Sigmoid colon (tissue), 7 donors: ENCODE results near the gene FAM216B. TPM values are rescaled to one million over a fixed set of nuclear protein-coding genes. Genes with fewer than 3 reads are reported as not detected.

Experiments
- DNase-seq: peaks from one replicate; pipeline ENCODE4 v3.0.0-alpha.2; 2019
- H3K27ac ChIP-seq, 4 donors: fragments of 200-600 bp; sonication (generic); one replicate each; pipeline ENCODE4 v1.5.1; 2016 to 2019; ENCODE audit warnings: mild to moderate bottlenecking in 1 of 4
- H3K27me3 ChIP-seq, 3 donors: fragments of 200-600 bp; sonication (generic); one replicate each; pipeline ENCODE4 v1.5.1; 2019; ENCODE audit warnings: mild to moderate bottlenecking in 1 of 3
- H3K36me3 ChIP-seq, 4 donors: fragments of 200-600 bp; sonication (generic); one replicate each; pipeline ENCODE4 v1.5.1; 2016 to 2019
- H3K4me1 ChIP-seq, 4 donors: fragments of 200-600 bp; sonication (generic); one replicate each; pipeline ENCODE4 v1.5.1; 2017 to 2019
- H3K4me3 ChIP-seq, 4 donors: fragments of 200-600 bp; sonication (generic); one replicate each; pipeline ENCODE4 v1.5.1; 2017 to 2019; ENCODE audit warnings: mild to moderate bottlenecking in 2 of 4, moderate library complexity in 1 of 4
- H3K9me3 ChIP-seq, 4 donors: fragments of 200-600 bp in 3 of 4; sonication (generic) in 3 of 4; one replicate each; pipeline versions ENCODE4 v1.5.1 to v1.6.1; 2013 to 2019
- CTCF ChIP-seq, 4 experiments: fragments of 450-650 bp in 3 of 4; fragments of 200-600 bp in 1 of 4; IDR thresholded peaks; one replicate each; pipeline ENCODE4 v1.5.1; 2016 to 2019; ENCODE audit warnings: antibody characterized with exemption in 4 of 4, mild to moderate bottlenecking in 3 of 4, moderate library complexity in 2 of 4
- EP300 ChIP-seq, 4 donors: sonication (generic); formaldehyde crosslinking; IDR thresholded peaks; one replicate each; pipeline ENCODE4 v1.6.1; 2017; ENCODE audit warnings: antibody characterized with exemption in 4 of 4
- POLR2A ChIP-seq, 2 donors: fragments of 450-650 bp; IDR thresholded peaks; one replicate each; pipeline ENCODE4 v1.6.1; 2016; ENCODE audit warnings: antibody characterized with exemption in 2 of 2, mild to moderate bottlenecking in 2 of 2, moderate library complexity in 2 of 2
- POLR2AphosphoS5 ChIP-seq, 4 donors: sonication (generic); formaldehyde crosslinking; IDR thresholded peaks; one replicate each; pipeline ENCODE4 v1.6.1; 2017; ENCODE audit warnings: antibody characterized with exemption in 4 of 4
- WGBS, 2 donors: extraction: QIAGEN DNeasy Blood & Tissue Kit; methylation state at CpG; one replicate each; pipeline ENCODE4 v1.1.7; 2013; 5-methylcytosine and 5-hydroxymethylcytosine counted together
- intact Hi-C: fragments of 100-400 bp; cut with DNase I; formaldehyde crosslinking; loops from one replicate; pipeline ENCODE4 v1.15.1; 2023
- polyA plus RNA-seq, 3 donors: library from polyadenylated mRNA; stranded (reverse); fragments of 200-250 nt; gene quantifications; one replicate each; pipeline ENCODE4 v1.2.3, GENCODE V29; 2013
- total RNA-seq, 4 donors: library from RNA; depleted of rRNA; stranded (reverse); fragments of >200 nt; gene quantifications; one replicate each; pipeline ENCODE4 v1.1.0, GENCODE V29; 2016
- donor health status: healthy with polysubstance abuse.
- donor health status: Bipolar disorder and iron deficiency.
- donor health status: healthy.

Gene FAM216B
- total and polyA plus RNA-seq, 7 donors: 0.23 to 0.86 TPM; not detected in 5

DNA sequence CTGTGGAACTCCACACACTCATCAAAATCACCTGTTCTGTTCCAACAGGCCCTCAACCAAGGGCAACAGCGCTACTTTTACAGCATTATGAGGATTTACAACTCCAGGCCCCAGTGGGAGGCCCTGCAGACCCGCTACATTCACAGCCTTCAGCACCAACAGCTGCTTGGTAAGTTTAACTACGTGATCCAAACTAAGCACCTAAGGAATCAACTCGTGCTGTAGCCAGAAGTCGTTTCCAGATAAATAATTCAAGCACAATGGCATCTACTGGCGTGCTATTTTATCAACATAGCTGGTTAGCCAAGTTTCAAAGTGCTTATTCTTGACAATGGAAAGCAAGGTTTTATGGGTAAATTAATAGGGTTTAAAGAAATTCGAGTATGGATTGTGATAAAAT is 5.3 kb downstream of the FAM216B start:
- Histone ChIP-seq H3K27me3 (no peaks in the 10 kb centered on the region), H3K4me3 (no peak overlapping the region), H3K27ac (peak overlapping the region in 3 of 4 donors; percentile 21 to 66 (median 48)), H3K36me3 (no peaks in the 10 kb centered on the region), H3K4me1 (peaks cover 0 to 21% (median 18%) of the 10 kb centered on the region in 4 donors), H3K9me3 (no peaks in the 10 kb centered on the region)
- no peak for DNase-seq
- WGBS, 2 donors: 34 to 60% methylated on average over 7 of the region's 7 CpGs
- intact Hi-C loops: no loop called here
- TF ChIP-seq EP300 (IDR thresholded peaks at IDR 0.05) (no peak), POLR2AphosphoS5 (IDR thresholded peaks at IDR 0.05) (no peak), POLR2A (IDR thresholded peaks at IDR 0.05) (no peak), CTCF (IDR thresholded peaks at IDR 0.05) (no peak)

GRCh38 chr13:42788601-42789000 is 7.2 kb downstream of the FAM216B start:
- intact Hi-C loops: no loop called here
- Histone ChIP-seq H3K36me3 (no peaks in the 10 kb centered on the region), H3K4me1 (peaks cover 0 to 21% (median 18%) of the 10 kb centered on the region in 4 donors), H3K9me3 (no peaks in the 10 kb centered on the region), H3K27me3 (no peaks in the 10 kb centered on the region), H3K4me3 (no peak overlapping the region), H3K27ac (no peak overlapping the region)
- no peak for DNase-seq
- 93 to 94% methylated on average over 4 of the region's 4 CpGs for WGBS, 2 donors
- TF ChIP-seq EP300 (IDR thresholded peaks at IDR 0.05): no peak
- TF ChIP-seq POLR2AphosphoS5 (IDR thresholded peaks at IDR 0.05): no peak
- no peak for TF ChIP-seq POLR2A (IDR thresholded peaks at IDR 0.05)
- no peak for TF ChIP-seq CTCF (IDR thresholded peaks at IDR 0.05)

GRCh38 chr13:42792154-42792553 is 10.8 kb downstream of the FAM216B start:
- no peak overlapping the region for H3K4me3 ChIP-seq
- no peak overlapping the region for H3K27ac ChIP-seq
- H3K9me3 ChIP-seq: no peaks in the 10 kb centered on the region
- TF ChIP-seq EP300 (IDR thresholded peaks at IDR 0.05) (no peak), POLR2A (IDR thresholded peaks at IDR 0.05) (no peak), CTCF (IDR thresholded peaks at IDR 0.05) (no peak), POLR2AphosphoS5 (IDR thresholded peaks at IDR 0.05) (no peak)
- intact Hi-C loops: no loop called here
- no peak for DNase-seq
- H3K4me1 ChIP-seq: peaks cover 0 to 7% (median 4%) of the 10 kb centered on the region in 4 donors
- 94 to 96% methylated on average over 4 of the region's 4 CpGs for WGBS, 2 donors
- no peaks in the 10 kb centered on the region for H3K36me3 ChIP-seq
- no peaks in the 10 kb centered on the region for H3K27me3 ChIP-seq

- no peak overlapping the region for H3K4me3 ChIP-seq
- WGBS, 2 donors: 93 to 94% methylated on average over 5 of the region's 5 CpGs
- no peaks in the 10 kb centered on the region for H3K9me3 ChIP-seq
- intact Hi-C loops: no loop called here
- DNase-seq: no peak
- H3K27ac ChIP-seq: no peak overlapping the region
- no peaks in the 10 kb centered on the region for H3K4me1 ChIP-seq
- no peaks in the 10 kb centered on the region for H3K36me3 ChIP-seq
- TF ChIP-seq POLR2A (IDR thresholded peaks at IDR 0.05) (no peak), CTCF (IDR thresholded peaks at IDR 0.05) (no peak), EP300 (IDR thresholded peaks at IDR 0.05) (no peak), POLR2AphosphoS5 (IDR thresholded peaks at IDR 0.05) (no peak)
- H3K27me3 ChIP-seq: no peaks in the 10 kb centered on the region
Measured at GRCh38 chr13:42794577-42795275, 13.3 kb downstream of the FAM216B start.

GRCh38 chr13:42795666-42796065 is 14.3 kb downstream of the FAM216B start:
- Histone ChIP-seq H3K27ac (no peak overlapping the region), H3K27me3 (no peaks in the 10 kb centered on the region), H3K36me3 (no peaks in the 10 kb centered on the region), H3K4me1 (no peaks in the 10 kb centered on the region), H3K4me3 (no peak overlapping the region), H3K9me3 (no peaks in the 10 kb centered on the region)
- intact Hi-C loops: no loop called here
- 90 to 93% methylated on average over 2 of the region's 2 CpGs for WGBS, 2 donors
- DNase-seq: no peak
- TF ChIP-seq POLR2AphosphoS5 (IDR thresholded peaks at IDR 0.05) (no peak), CTCF (IDR thresholded peaks at IDR 0.05) (no peak), EP300 (IDR thresholded peaks at IDR 0.05) (no peak), POLR2A (IDR thresholded peaks at IDR 0.05) (no peak)
